Endothelial cell of umbilical vein (primary cell): ENCODE results near the gene KIAA2012. TPM values are rescaled to one million over a fixed set of nuclear protein-coding genes. Genes with fewer than 3 reads are reported as not detected.

Source experiments
- BruUV-seq: library from RNA; stranded (reverse); fragments of 400-500 nt; replicated peaks from 2 replicates; lab custom pipeline; 2021; lab: Mats Ljungman, UMichigan
- CTCF ChIA-PET: fragments of 300-600, 350-600 bp; sonication (Branson Sonifier 250); formaldehyde crosslinking; loops from one replicate; lab custom pipeline; 2021; ENCODE audit warnings: antibody characterized with exemption, inconsistent platforms; lab: Charles Lee
- POLR2A ChIA-PET: fragments of 300-600, 350-600 bp; sonication (Branson Sonifier 250); formaldehyde crosslinking; loops from one replicate; lab custom pipeline; 2021; ENCODE audit warnings: antibody characterized with exemption, inconsistent platforms; lab: Charles Lee
- DNase-seq: peaks from one replicate; pipeline ENCODE4 v3.0.0-alpha.2; 2011; ENCODE audit warnings: low read depth, low spot score
- FAIRE-seq: peaks from 2 replicates; lab custom pipeline; 2011; peaks lifted over from hg19 to GRCh38; lab: Jason Lieb, UNC
- H2AFZ ChIP-seq: 2 replicates; pipeline ENCODE4 v1.6.0; 2012; ENCODE audit warnings: low read depth, low read length, control low read depth, inconsistent platforms
- H3K27ac ChIP-seq: 2 replicates; pipeline ENCODE4 v1.5.1; 2011; ENCODE audit warnings: low read depth, mild to moderate bottlenecking, control low read depth, low read length, moderate library complexity; ENCODE audit not compliant: insufficient read depth
- H3K27me3 ChIP-seq, 2 experiments: 2 replicates each; pipeline versions ENCODE4 v1.6.0 to v1.6.1; 2011; ENCODE audit warnings: low read length in 2 of 2, mixed read lengths in 1 of 2; ENCODE audit not compliant: control insufficient read depth in 2 of 2, insufficient read depth in 2 of 2
- H3K36me3 ChIP-seq, 2 experiments: 2 replicates in 1 of 2; 3 replicates in 1 of 2; pipeline ENCODE4 v1.5.1; 2011; ENCODE audit warnings: low read length in 2 of 2, mild to moderate bottlenecking in 1 of 2, moderate library complexity in 1 of 2; ENCODE audit not compliant: control insufficient read depth in 2 of 2, insufficient read depth in 2 of 2; ENCODE audit errors: extremely low read depth in 1 of 2
- H3K4me1 ChIP-seq: 3 replicates; pipeline ENCODE4 v1.5.1; 2011; ENCODE audit warnings: mild to moderate bottlenecking, low read length; ENCODE audit not compliant: control insufficient read depth, insufficient read depth; ENCODE audit errors: extremely low read depth
- H3K4me2 ChIP-seq: 2 replicates; pipeline ENCODE4 v1.6.1; 2011; ENCODE audit warnings: low read length, control low read depth, mixed read lengths; ENCODE audit not compliant: insufficient read depth
- H3K4me3 ChIP-seq, 3 experiments: fragments of 200-600 bp in 1 of 3; sonication (generic), shearing (Covaris generic) in 1 of 3; replicated peaks in 1 of 3; 2 replicates each; pipeline ENCODE4 v1.5.1; 2011 to 2016; ENCODE audit warnings: control low read depth in 3 of 3, low read length in 3 of 3, mild to moderate bottlenecking in 2 of 3, inconsistent platforms in 1 of 3, low read depth in 1 of 3, moderate library complexity in 1 of 3; ENCODE audit not compliant: insufficient read depth in 1 of 3
- H3K79me2 ChIP-seq: 2 replicates; pipeline ENCODE4 v1.6.0; 2012; ENCODE audit warnings: low read length, inconsistent platforms; ENCODE audit not compliant: control insufficient read depth, insufficient read depth
- H3K9ac ChIP-seq: replicated peaks from 2 replicates; pipeline ENCODE3; 2011; ENCODE audit warnings: low read length, control low read depth; ENCODE audit not compliant: insufficient read depth; ENCODE audit errors: extremely low read depth
- H3K9me1 ChIP-seq: replicated peaks from 3 replicates; pipeline ENCODE4 v1.6.0; 2011; ENCODE audit warnings: mild to moderate bottlenecking, low read length; ENCODE audit not compliant: control insufficient read depth, insufficient read depth; ENCODE audit errors: extremely low read depth
- H3K9me3 ChIP-seq: replicated peaks from 2 replicates; pipeline ENCODE4 v1.5.1; 2012; ENCODE audit warnings: low read length, inconsistent platforms; ENCODE audit not compliant: control insufficient read depth, insufficient read depth
- H4K20me1 ChIP-seq: replicated peaks from 2 replicates; pipeline ENCODE3; 2011; ENCODE audit warnings: mild to moderate bottlenecking, low read length; ENCODE audit not compliant: control insufficient read depth, insufficient read depth; ENCODE audit errors: extremely low read depth
- CTCF ChIP-seq, 2 donors: IDR thresholded peaks; 1 replicate in 1 of 2; 2 replicates in 1 of 2; pipeline ENCODE4 v1.5.1; 2011; ENCODE audit warnings: low read length in 2 of 2, mild to moderate bottlenecking in 2 of 2, moderate library complexity in 2 of 2, control low read depth in 1 of 2, inconsistent platforms in 1 of 2, low read depth in 1 of 2; ENCODE audit not compliant: insufficient read depth in 1 of 2; ENCODE audit errors: extremely low read depth in 1 of 2
- EZH2 ChIP-seq: IDR thresholded peaks from 2 replicates; pipeline ENCODE4 v1.6.1; 2012; ENCODE audit warnings: borderline replicate concordance, low read depth, mild to moderate bottlenecking, moderate library complexity, low read length, inconsistent platforms; ENCODE audit not compliant: severe bottlenecking
- FOS ChIP-seq: IDR thresholded peaks from 2 replicates; pipeline ENCODE4 v1.6.1; 2011; ENCODE audit warnings: mild to moderate bottlenecking, low read length, moderate library complexity, borderline replicate concordance; ENCODE audit not compliant: insufficient read depth
- GATA2 ChIP-seq: IDR thresholded peaks from 2 replicates; pipeline ENCODE4 v1.7.0; 2011; ENCODE audit warnings: low read depth, mild to moderate bottlenecking, moderate library complexity, mixed read lengths, low read length; ENCODE audit not compliant: insufficient read length, insufficient read depth
- JUN ChIP-seq: IDR thresholded peaks from 2 replicates; pipeline ENCODE4 v1.6.1; 2011; ENCODE audit warnings: borderline replicate concordance, low read depth; ENCODE audit not compliant: insufficient read length, insufficient read depth
- MAX ChIP-seq: IDR thresholded peaks from 2 replicates; pipeline ENCODE4 v1.6.1; 2011; ENCODE audit not compliant: insufficient read depth, insufficient read length
- MYC ChIP-seq: IDR thresholded peaks from one replicate; pipeline ENCODE4 v1.6.1; 2011; ENCODE audit warnings: mild to moderate bottlenecking, low read depth, low read length
- POLR2A ChIP-seq: IDR thresholded peaks from 2 replicates; pipeline ENCODE4 v1.6.1; 2012; ENCODE audit warnings: low read depth, mild to moderate bottlenecking, control low read depth, low read length
- POLR2AphosphoS5 ChIP-seq: IDR thresholded peaks from 2 replicates; pipeline ENCODE4 v1.6.1; 2012; ENCODE audit warnings: low read depth, mild to moderate bottlenecking, control low read depth, low read length, moderate library complexity; ENCODE audit not compliant: insufficient read depth
- dilution Hi-C: fragments of 300-500 bp; cut with MboI; formaldehyde crosslinking; loops from one replicate; pipeline ENCODE4 v1.15.0; 2019; ENCODE audit warnings: low sequenced_read_pairs; ENCODE audit not compliant: extremely low pct_ligation_motif_present
- intact Hi-C: fragments of 100-400 bp; cut with micrococcal nuclease; formaldehyde crosslinking; loops from one replicate; pipeline ENCODE4 v1.10.0; 2022
- polyA plus RNA-seq, 4 experiments: library from polyadenylated mRNA; depleted of rRNA in 3 of 4; stranded (reverse) in 3 of 4; unstranded in 1 of 4; fragments of >200 nt; gene quantifications; 2 replicates each; pipeline versions ENCODE4 v1.2.1 to v1.2.3, GENCODE V29; 2011 to 2012; ENCODE audit warnings: missing spikeins in 1 of 4
- total RNA-seq: library from RNA; stranded (reverse); gene quantifications from 2 replicates; pipeline ENCODE4 v1.2.3, GENCODE V29; 2021

Gene KIAA2012
- total and polyA plus RNA-seq, 2 donors (not counting 3 experiments of a cell fraction or from before 2014, with no cell fraction given): not detected

GRCh38 chr2:202204855-202205254 lies 131.8 kb downstream of the KIAA2012 start:
- Histone ChIP-seq H3K9me1 (no peaks in the 10 kb centered on the region), H3K27ac (no peak overlapping the region), H3K9me3 (no peaks in the 10 kb centered on the region), H3K27me3 (no peaks in the 10 kb centered on the region), H3K4me1 (no peaks in the 10 kb centered on the region), H3K9ac (no peak overlapping the region), H3K36me3 (peaks cover 0 to 2% of the 10 kb centered on the region in 2 experiments), H3K4me2 (no peak overlapping the region), H4K20me1 (no peaks in the 10 kb centered on the region), H2AFZ (no peak overlapping the region), H3K4me3 (no peak overlapping the region), H3K79me2 (no peaks in the 10 kb centered on the region)
- ChIA-PET POLR2A (no interaction called here), CTCF (no interaction called here)
- DNase-seq (no peak), FAIRE-seq (no peak)
- dilution Hi-C loops: no loop called here
- no TSS peak for BruUV-seq
- intact Hi-C loops: no loop called here
- TF ChIP-seq MAX (no peak), FOS (no peak), EZH2 (no peak), POLR2A (no peak), CTCF (IDR thresholded peaks at IDR 0.05; ENCODE audit: extremely low read depth in 1 of 2, insufficient read depth in 1 of 2, low read depth in 1 of 2, low read length in 2 of 2) (no peak), JUN (no peak), POLR2AphosphoS5 (no peak), MYC (no peak), GATA2 (no peak)
